HUES64 (cell line): ENCODE measurements around the gene PPP1R1A.

Experiments used
- H3K27ac ChIP-seq: 2 replicates; pipeline ENCODE4 v1.7.0; 2013; ENCODE audit warnings: low read depth, low read length, inconsistent platforms
- H3K27me3 ChIP-seq: 2 replicates; pipeline ENCODE4 v1.6.1; 2013; ENCODE audit warnings: mild to moderate bottlenecking, low read length; ENCODE audit not compliant: insufficient read depth
- H3K36me3 ChIP-seq: 2 replicates; pipeline ENCODE4 v1.6.1; 2013; ENCODE audit warnings: mild to moderate bottlenecking, low read length; ENCODE audit not compliant: insufficient read depth
- H3K4me1 ChIP-seq: 2 replicates; pipeline ENCODE4 v1.6.1; 2013; ENCODE audit warnings: mild to moderate bottlenecking, low read length, moderate library complexity; ENCODE audit not compliant: insufficient read depth
- H3K4me3 ChIP-seq: 2 replicates; pipeline ENCODE4 v1.5.1; 2013; ENCODE audit warnings: mild to moderate bottlenecking, low read length, moderate library complexity
- H3K9ac ChIP-seq: 2 replicates; pipeline ENCODE4 v1.6.1; 2013; ENCODE audit warnings: mild to moderate bottlenecking, low read depth, low read length
- H3K9me3 ChIP-seq: 2 replicates; pipeline ENCODE4 v1.6.1; 2013; ENCODE audit warnings: low read depth, low read length; ENCODE audit not compliant: insufficient read depth
- WGBS: fragments of 150-250, 120-280 bp; methylation state at CpG from one replicate; pipeline ENCODE4 v1.1.7; 2013; ENCODE audit warnings: missing lambda C conversion rate; 5-methylcytosine and 5-hydroxymethylcytosine counted together

Gene PPP1R1A

DNA sequence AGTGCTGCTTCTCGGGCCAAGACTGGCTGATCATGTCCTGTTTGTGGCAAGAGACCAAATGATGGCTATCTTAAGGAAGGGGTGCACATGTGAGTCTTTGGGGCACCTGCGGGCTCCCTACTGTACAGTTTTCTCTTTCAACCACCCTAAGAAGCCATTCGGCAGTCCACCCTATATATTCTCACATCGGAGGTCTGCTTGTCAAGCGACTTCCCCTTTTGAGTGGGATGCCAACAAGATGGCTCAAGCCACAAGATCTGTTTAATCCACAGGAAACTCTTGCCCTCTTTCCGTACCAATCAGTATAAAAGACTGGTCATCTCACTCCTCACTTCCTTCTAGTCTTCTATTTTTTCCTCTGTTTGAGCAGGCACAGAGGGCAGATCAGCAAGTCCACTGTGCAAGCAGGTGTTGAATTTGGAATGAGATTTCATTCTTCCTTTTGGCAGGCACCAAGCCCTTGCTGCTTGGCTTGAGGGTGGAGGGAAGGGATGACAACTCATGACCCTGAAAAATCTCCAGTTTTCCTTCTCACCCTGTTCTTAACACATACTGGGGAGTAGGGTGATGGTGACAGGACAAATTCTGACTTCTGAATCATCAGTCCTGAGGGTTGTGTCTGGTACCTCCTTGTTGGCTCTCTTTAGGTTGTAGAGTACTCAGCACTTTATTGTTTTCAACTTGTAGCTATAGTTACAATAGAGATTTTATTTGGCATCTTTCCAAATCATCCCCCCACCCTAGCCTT, 28.6 kb upstream of the PPP1R1A start:
- H3K9ac ChIP-seq, result no peak overlapping the region
- H3K9me3 ChIP-seq, result no peaks in the 10 kb centered on the region
- no peaks in the 10 kb centered on the region for H3K36me3 ChIP-seq
- no peak overlapping the region for H3K27ac ChIP-seq
- no peaks in the 10 kb centered on the region for H3K4me1 ChIP-seq
- H3K27me3 ChIP-seq, result peaks cover 35% of the 10 kb centered on the region
- WGBS, result 92% methylated on average over 6 of the region's 6 CpGs
- H3K4me3 ChIP-seq, result no peak overlapping the region

DNA sequence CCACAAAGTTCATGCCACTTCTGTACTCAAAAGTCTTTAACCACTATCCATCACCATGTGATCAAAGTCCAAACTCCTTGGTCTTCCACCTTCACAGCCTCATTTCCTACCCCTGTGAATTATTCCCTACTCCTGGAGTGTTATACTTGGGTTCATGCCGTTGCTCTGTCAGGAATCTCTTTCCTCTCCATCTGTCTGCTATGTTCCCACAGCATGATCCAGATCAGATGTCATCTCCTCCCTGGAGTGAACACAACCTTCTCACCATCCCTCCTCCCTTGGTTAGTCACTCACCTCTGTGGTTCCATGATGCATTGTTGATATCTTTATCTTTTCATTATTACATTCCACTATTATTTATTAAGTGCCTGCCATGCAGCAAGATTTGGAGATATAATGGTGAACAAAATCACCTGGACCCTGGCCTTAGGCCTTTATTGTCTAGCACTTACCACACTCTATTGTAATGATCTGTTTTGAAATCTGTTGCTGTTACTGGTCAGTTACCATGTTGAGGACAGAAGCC, 23.8 kb upstream of the PPP1R1A start:
- H3K9me3 ChIP-seq, result no peaks in the 10 kb centered on the region
- peaks cover 70% of the 10 kb centered on the region for H3K27me3 ChIP-seq
- no peak overlapping the region for H3K4me3 ChIP-seq
- no peaks in the 10 kb centered on the region for H3K36me3 ChIP-seq
- no peaks in the 10 kb centered on the region for H3K4me1 ChIP-seq
- H3K27ac ChIP-seq, result no peak overlapping the region
- no peak overlapping the region for H3K9ac ChIP-seq
- WGBS, result 86% methylated on average over 1 of the region's 1 CpG

- Histone ChIP-seq H3K36me3 (no peaks in the 10 kb centered on the region), H3K27ac (no peak overlapping the region), H3K4me1 (no peaks in the 10 kb centered on the region), H3K9me3 (no peaks in the 10 kb centered on the region), H3K4me3 (no peak overlapping the region), H3K27me3 (peaks cover 70% of the 10 kb centered on the region), H3K9ac (no peak overlapping the region)
- 85% methylated on average over 3 of the region's 3 CpGs for WGBS
These were observed 23.3 kb upstream of the PPP1R1A start for GRCh38 chr12:54611715-54612149.

- Histone ChIP-seq H3K9me3 (no peaks in the 10 kb centered on the region), H3K4me1 (no peaks in the 10 kb centered on the region), H3K36me3 (no peaks in the 10 kb centered on the region), H3K9ac (no peak overlapping the region), H3K4me3 (no peak overlapping the region), H3K27me3 (peaks cover 51% of the 10 kb centered on the region), H3K27ac (no peak overlapping the region)
- WGBS, result 87% methylated on average over 2 of the region's 2 CpGs
These were observed 20.3 kb upstream of the PPP1R1A start for GRCh38 chr12:54608769-54609168.

DNA sequence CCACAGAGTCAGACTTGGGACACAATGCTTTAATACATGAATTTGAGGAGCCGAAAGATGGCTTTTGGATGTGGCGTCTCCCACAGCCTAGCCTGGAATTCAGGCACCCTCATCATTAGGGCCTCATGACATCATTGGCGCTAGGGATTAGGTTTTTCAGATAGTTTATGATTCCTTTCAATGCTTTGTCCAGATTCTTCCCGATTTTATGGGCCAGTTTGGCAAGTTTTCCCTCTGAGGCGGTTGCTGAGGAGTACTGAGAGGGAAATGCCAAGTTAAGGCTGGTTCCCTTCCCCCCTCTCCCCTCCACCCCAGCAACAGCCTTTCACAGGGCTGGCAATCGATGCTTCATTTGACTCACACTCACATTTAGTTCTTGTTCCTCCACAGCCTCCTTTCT, 19.7 kb upstream of the PPP1R1A start:
- H3K9me3 ChIP-seq, result no peaks in the 10 kb centered on the region
- H3K4me1 ChIP-seq, result no peaks in the 10 kb centered on the region
- no peak overlapping the region for H3K9ac ChIP-seq
- no peak overlapping the region for H3K4me3 ChIP-seq
- H3K27ac ChIP-seq, result no peak overlapping the region
- H3K27me3 ChIP-seq, result peaks cover 45% of the 10 kb centered on the region
- WGBS, result 79% methylated on average over 6 of the region's 6 CpGs
- H3K36me3 ChIP-seq, result no peaks in the 10 kb centered on the region

DNA sequence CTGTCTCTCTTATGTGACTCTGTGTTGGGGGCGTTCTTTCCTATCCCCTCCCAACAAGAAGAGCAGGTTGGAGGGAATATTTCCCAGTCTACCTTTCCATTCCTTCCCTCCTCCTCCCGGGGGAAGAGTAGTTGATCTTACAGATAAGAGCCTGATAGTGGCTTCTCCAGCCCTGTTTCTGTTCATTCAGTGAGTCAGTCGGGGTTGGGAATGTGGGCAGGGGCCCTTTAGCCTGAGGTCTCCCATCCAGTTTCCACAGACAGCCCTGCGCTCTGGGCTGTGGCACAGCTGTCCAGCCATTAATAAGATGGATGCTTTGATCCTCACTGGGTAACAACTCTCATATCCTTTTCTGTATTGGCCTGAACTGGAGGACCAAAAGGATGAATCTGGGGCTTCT, 18.1 kb upstream of the PPP1R1A start:
- Histone ChIP-seq H3K4me3 (no peak overlapping the region), H3K4me1 (no peaks in the 10 kb centered on the region), H3K9ac (no peak overlapping the region), H3K27me3 (peaks cover 30% of the 10 kb centered on the region), H3K36me3 (no peaks in the 10 kb centered on the region), H3K9me3 (no peaks in the 10 kb centered on the region), H3K27ac (no peak overlapping the region)
- 59% methylated on average over 2 of the region's 4 CpGs for WGBS

- H3K36me3 ChIP-seq, result no peaks in the 10 kb centered on the region
- peaks cover 18% of the 10 kb centered on the region for H3K27me3 ChIP-seq
- no peak overlapping the region for H3K9ac ChIP-seq
- H3K4me1 ChIP-seq, result no peaks in the 10 kb centered on the region
- H3K27ac ChIP-seq, result no peak overlapping the region
- H3K9me3 ChIP-seq, result no peaks in the 10 kb centered on the region
- H3K4me3 ChIP-seq, result no peak overlapping the region
- 95% methylated on average over 6 of the region's 6 CpGs for WGBS
These were observed 16.9 kb upstream of the PPP1R1A start for GRCh38 chr12:54605138-54605970.

DNA sequence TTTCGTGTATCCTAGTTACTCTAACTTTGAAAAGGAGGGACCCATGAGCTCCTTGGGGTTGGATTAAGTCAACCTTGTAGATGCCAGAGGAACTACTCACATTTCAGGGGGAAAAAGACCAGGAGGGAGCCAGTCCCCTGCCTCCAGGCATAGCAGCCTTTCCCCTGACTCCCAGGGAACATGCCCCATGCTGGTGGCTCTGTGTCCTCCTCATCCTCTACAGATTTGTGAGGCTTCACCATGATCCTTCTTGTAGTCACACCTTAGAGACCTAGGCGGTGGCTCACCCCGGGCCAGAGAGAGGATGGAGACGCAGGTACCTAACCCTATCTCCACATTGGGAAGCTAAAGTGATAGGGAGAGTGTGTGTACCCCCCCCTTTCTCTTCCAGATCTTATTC, 16.0 kb upstream of the PPP1R1A start:
- Histone ChIP-seq H3K27ac (no peak overlapping the region), H3K4me3 (no peak overlapping the region)
- WGBS, result 93% methylated on average over 3 of the region's 4 CpGs

DNA sequence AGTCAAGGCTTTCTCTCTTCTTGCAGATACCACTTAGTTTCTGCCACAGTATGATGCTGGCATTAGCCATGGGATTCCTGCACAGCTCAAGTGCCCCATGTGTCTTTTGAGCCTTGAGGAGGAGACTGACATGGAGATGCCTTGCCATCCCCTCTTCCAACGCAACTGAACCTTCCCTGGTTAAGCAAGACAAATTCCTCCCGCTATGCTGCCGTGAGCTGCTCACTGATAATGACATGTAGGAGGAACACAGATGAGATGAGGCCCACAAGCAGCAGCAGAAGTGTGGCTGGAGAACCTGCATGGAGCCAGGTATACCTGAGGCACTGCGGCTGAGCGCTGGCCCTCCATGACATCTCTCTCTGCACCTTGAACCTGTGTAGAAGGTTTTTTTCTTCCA, 15.4 kb upstream of the PPP1R1A start:
- Histone ChIP-seq H3K9ac (no peak overlapping the region), H3K9me3 (no peaks in the 10 kb centered on the region), H3K4me3 (no peak overlapping the region), H3K36me3 (no peaks in the 10 kb centered on the region), H3K4me1 (no peaks in the 10 kb centered on the region), H3K27me3 (peaks cover 4% of the 10 kb centered on the region), H3K27ac (no peak overlapping the region)
- 90% methylated on average over 5 of the region's 5 CpGs for WGBS

More for the DNA sequence above, 16.0 kb upstream of the PPP1R1A start:
- Histone ChIP-seq H3K36me3 (no peaks in the 10 kb centered on the region), H3K27me3 (peaks cover 9% of the 10 kb centered on the region), H3K9ac (no peak overlapping the region), H3K9me3 (no peaks in the 10 kb centered on the region), H3K4me1 (no peaks in the 10 kb centered on the region)

- Histone ChIP-seq H3K4me3 (no peak overlapping the region), H3K9me3 (no peaks in the 10 kb centered on the region), H3K36me3 (no peaks in the 10 kb centered on the region), H3K27ac (no peak overlapping the region), H3K9ac (no peak overlapping the region), H3K27me3 (no peaks in the 10 kb centered on the region; the same call in 1 of the 2 replicates), H3K4me1 (no peaks in the 10 kb centered on the region)
- 26% methylated on average over 6 of the region's 8 CpGs for WGBS
These were observed 14.8 kb upstream of the PPP1R1A start for GRCh38 chr12:54603173-54603814.

DNA sequence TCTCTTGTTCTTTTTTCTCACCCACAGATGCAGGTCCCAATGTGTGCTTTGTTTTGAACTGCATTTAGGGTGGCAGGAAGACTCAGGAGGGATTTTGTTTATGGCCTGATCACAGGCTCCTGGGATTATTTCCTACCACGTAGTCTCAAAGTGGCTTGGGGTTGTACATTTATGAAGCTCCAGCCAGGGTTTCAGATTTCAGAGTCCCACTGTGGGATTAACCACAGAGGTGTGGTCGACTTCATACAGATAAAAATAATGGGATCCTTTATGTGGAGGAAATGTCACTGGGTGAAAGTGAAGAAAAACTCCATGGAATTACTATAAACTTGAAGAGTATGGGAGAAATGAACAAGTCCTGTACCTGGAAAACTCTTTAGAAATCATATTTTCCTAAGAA, 14.2 kb upstream of the PPP1R1A start:
- Histone ChIP-seq H3K4me1 (no peaks in the 10 kb centered on the region), H3K9ac (no peak overlapping the region), H3K9me3 (no peaks in the 10 kb centered on the region), H3K27me3 (no peaks in the 10 kb centered on the region; the same call in 1 of the 2 replicates), H3K4me3 (no peak overlapping the region), H3K36me3 (no peaks in the 10 kb centered on the region), H3K27ac (no peak overlapping the region)
- 65% methylated on average over 2 of the region's 2 CpGs for WGBS
